GM19193 (cell line): ENCODE measurements around the gene SLC9A3.

Experiments
- POLR2A ChIP-seq: IDR thresholded peaks from 4 replicates; pipeline ENCODE4 v1.6.1; 2011; ENCODE audit not compliant: insufficient read depth, insufficient read length; ENCODE audit errors: extremely low read depth

Gene SLC9A3

GRCh38 chr5:561408-561807 is 37.2 kb upstream of the SLC9A3 start:
- TF ChIP-seq POLR2A = no peak

GRCh38 chr5:560792-561166 is 36.5 kb upstream of the SLC9A3 start:
- no peak for TF ChIP-seq POLR2A

- no peak for TF ChIP-seq POLR2A
Measured at GRCh38 chr5:558871-559503, 34.7 kb upstream of the SLC9A3 start.

- TF ChIP-seq POLR2A = no peak
Measured at GRCh38 chr5:558326-558725, 34.1 kb upstream of the SLC9A3 start.

- no peak for TF ChIP-seq POLR2A
Measured at GRCh38 chr5:556909-557441, 32.7 kb upstream of the SLC9A3 start.

GRCh38 chr5:555058-555623 is 30.9 kb upstream of the SLC9A3 start:
- TF ChIP-seq POLR2A = no peak

GRCh38 chr5:554284-554988 is 30.2 kb upstream of the SLC9A3 start:
- no peak for TF ChIP-seq POLR2A

- TF ChIP-seq POLR2A = no peak
Measured at GRCh38 chr5:553874-554273, 29.6 kb upstream of the SLC9A3 start.

- TF ChIP-seq POLR2A = no peak
Measured at GRCh38 chr5:551406-551805, 27.2 kb upstream of the SLC9A3 start.

- no peak for TF ChIP-seq POLR2A
Measured at GRCh38 chr5:549229-549628, 25.0 kb upstream of the SLC9A3 start.

- no peak for TF ChIP-seq POLR2A
Measured at GRCh38 chr5:548256-548655, 24.0 kb upstream of the SLC9A3 start.

- TF ChIP-seq POLR2A = no peak
Measured at GRCh38 chr5:547086-547924, 23.1 kb upstream of the SLC9A3 start.

GRCh38 chr5:546376-546908 is 22.2 kb upstream of the SLC9A3 start:
- TF ChIP-seq POLR2A = no peak

GRCh38 chr5:545641-546375 is 21.6 kb upstream of the SLC9A3 start:
- TF ChIP-seq POLR2A = no peak

- no peak for TF ChIP-seq POLR2A
Measured at GRCh38 chr5:544675-545355, 20.6 kb upstream of the SLC9A3 start.
